Measurements from ENCODE around the gene EXOC2. TPM values are rescaled to one million over a fixed set of nuclear protein-coding genes. Genes with fewer than 3 reads are reported as not detected.
A peak's percentile ranks its signal among the peaks of the same experiment; 100 is the strongest.
"Not testable (repeated sequence)": the region's sequence is repeated elsewhere in the genome, so short reads cannot be mapped to it uniquely, and the experiment has no call there.

EXOC2 gene
- total RNA-seq, 2 experiments from 2014 or later = 31.9 to 38.9 TPM

DNA sequence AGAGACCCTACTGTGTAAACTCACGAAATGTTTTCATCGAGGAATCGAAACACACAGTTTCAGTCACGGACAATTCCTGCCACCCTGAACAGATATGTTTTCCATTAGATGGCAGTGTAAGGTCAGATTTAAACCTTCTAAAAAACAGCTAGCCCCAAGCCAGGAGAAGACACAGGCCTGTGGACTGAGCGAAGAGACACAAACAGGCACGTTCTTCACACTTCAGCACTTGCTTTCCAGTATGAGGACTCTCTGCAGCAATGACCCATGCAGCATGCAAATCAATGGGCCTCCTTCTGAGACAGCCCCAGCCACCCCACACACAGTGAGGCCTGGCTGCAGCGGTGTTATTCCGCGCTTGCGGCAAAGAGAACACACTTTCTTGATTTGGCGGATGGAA lies 68.0 kb downstream of the EXOC2 start:
- no peak overlapping the region for H3K27ac Mint-ChIP-seq
- H3K36me3 Mint-ChIP-seq (ENCODE audit: low read depth) = peaks cover 18% of the 10 kb centered on the region
- intact Hi-C loops (cut with DNase I, micrococcal nuclease) = no loop called here
- ATAC-seq (no peak), DNase-seq (no peak)
- no peaks in the 10 kb centered on the region for H3K9me3 Mint-ChIP-seq (ENCODE audit: low read depth)
- ChIA-PET POLR2A (no interaction called here), CTCF (interaction anchor here (1.0 to 1.1 kb wide), 2 partner anchors 11 to 12 kb away, joined by 3 to 4 read pairs; no protein-coding TSS in a partner anchor)
- no peaks in the 10 kb centered on the region for H3K27me3 Mint-ChIP-seq
- H3K4me3 Mint-ChIP-seq = no peak overlapping the region
- H3K4me1 Mint-ChIP-seq = peaks cover 18% of the 10 kb centered on the region

DNA sequence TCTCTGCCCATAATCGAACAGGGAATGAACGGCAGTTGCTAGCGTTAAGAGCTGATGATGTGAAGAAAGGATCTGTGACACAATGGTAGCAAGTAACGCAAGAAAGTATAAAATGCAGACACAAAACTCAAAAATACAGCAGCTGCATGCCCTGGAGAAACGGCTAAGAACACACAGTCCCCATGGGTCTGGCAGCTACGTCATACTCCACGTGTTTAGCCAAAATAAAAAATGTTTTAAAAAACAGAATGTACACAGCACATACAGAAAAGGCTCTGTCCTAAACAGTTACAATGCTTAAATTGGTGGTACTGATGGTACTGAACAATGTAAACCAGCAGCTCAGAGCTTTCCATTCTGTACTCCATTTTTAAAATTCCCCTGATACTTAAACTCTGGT lies 70.5 kb downstream of the EXOC2 start:
- no peak for ATAC-seq
- no peaks in the 10 kb centered on the region for H3K27me3 Mint-ChIP-seq
- no peaks in the 10 kb centered on the region for H3K9me3 Mint-ChIP-seq (ENCODE audit: low read depth)
- CTCF ChIA-PET = interaction anchor here (0.7 kb wide), 1 partner anchor 494 kb away, joined by 5 read pairs; no protein-coding TSS in a partner anchor
- H3K4me3 Mint-ChIP-seq = no peak overlapping the region
- DNase-seq = no peak
- intact Hi-C loops (cut with DNase I, micrococcal nuclease) = no loop called here
- POLR2A ChIA-PET = no interaction called here
- no peak overlapping the region for H3K27ac Mint-ChIP-seq
- H3K36me3 Mint-ChIP-seq (ENCODE audit: low read depth) = peaks cover 11% of the 10 kb centered on the region
- H3K4me1 Mint-ChIP-seq = peaks cover 3% of the 10 kb centered on the region

DNA sequence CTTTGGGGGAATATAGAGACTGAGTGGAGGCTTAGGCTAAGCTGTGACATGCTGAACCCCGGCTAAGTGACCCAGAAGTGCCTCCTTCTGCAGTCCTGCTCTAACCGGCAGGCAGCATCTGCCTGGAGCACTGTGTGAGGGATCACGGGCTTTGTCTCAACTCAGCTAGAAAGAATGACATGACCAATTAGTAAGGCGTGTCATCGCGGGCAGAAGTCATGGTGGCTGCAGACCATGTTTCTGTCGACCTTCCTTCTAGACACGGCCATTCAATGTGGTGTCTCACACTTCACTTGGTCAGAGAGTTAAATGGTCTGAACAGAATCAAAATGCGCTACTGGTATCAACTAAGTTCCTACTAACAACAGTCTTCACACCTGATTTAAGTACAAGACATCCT lies 71.0 kb downstream of the EXOC2 start:
- POLR2A ChIA-PET = no interaction called here
- CTCF ChIA-PET = interaction anchor here (0.7 kb wide), 1 partner anchor 494 kb away, joined by 5 read pairs; no protein-coding TSS in a partner anchor

DNA sequence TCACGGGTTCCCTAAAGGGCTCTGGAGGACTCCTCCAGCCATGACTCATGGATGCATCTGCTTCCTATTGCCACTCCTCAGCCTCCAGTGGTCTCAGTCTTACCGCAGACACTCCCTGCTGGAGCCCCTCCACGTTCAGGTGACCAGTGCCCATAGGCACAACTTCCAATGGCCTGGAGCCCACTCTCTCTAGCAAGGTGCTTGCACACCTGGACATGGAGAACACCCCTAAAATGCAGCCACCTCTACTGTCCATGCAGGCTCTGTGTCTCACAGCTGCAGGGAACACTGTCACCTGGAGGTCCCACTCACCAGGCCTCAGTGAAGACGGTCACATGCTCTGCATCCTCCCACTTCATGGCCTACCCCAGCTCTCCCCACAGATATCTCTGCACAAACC lies 72.0 kb downstream of the EXOC2 start:
- POLR2A ChIA-PET = no interaction called here
- ATAC-seq (no peak), DNase-seq (no peak)
- H3K9me3 Mint-ChIP-seq (ENCODE audit: low read depth) = no peaks in the 10 kb centered on the region
- H3K4me3 Mint-ChIP-seq = no peak overlapping the region
- no peak overlapping the region for H3K27ac Mint-ChIP-seq
- H3K36me3 Mint-ChIP-seq (ENCODE audit: low read depth) = peaks cover 13% of the 10 kb centered on the region
- intact Hi-C loops (cut with DNase I, micrococcal nuclease) = no loop called here
- no peaks in the 10 kb centered on the region for H3K27me3 Mint-ChIP-seq
- CTCF ChIA-PET = no interaction called here
- H3K4me1 Mint-ChIP-seq = no peaks in the 10 kb centered on the region

More for the DNA sequence above, 71.0 kb downstream of the EXOC2 start:
- Mint-ChIP-seq H3K27me3 (no peaks in the 10 kb centered on the region), H3K9me3 (ENCODE audit: low read depth) (no peaks in the 10 kb centered on the region), H3K4me1 (no peaks in the 10 kb centered on the region), H3K4me3 (no peak overlapping the region), H3K36me3 (ENCODE audit: low read depth) (peaks cover 11% of the 10 kb centered on the region), H3K27ac (no peak overlapping the region)
- DNase-seq (no peak), ATAC-seq (no peak)
- intact Hi-C loops (cut with DNase I, micrococcal nuclease) = no loop called here

DNA sequence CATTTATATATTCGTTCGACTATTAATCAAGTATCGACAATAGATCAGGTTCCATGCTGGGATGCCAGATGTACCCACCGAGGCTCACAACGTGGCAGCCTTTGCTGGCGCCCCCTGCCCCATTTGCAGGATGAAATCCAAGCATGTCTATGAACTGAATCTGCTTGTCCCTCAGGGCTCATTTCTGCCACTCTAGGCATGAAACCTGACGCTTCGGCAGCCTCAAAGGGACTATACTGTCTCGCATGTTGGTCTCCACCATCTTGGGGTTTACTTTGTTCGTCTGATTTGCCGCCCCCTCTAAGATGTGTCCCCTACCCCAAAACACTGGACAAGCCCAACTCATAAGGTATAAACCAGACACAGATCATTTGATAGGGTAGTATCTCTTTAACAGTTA lies 72.8 kb downstream of the EXOC2 start:
- H3K4me3 Mint-ChIP-seq = no peak overlapping the region
- no peak for DNase-seq
- POLR2A ChIA-PET = no interaction called here
- CTCF ChIA-PET = no interaction called here
- no peaks in the 10 kb centered on the region for H3K27me3 Mint-ChIP-seq
- intact Hi-C loops (cut with DNase I, micrococcal nuclease) = no loop called here
- H3K4me1 Mint-ChIP-seq = no peaks in the 10 kb centered on the region
- no peak overlapping the region for H3K27ac Mint-ChIP-seq
- no peaks in the 10 kb centered on the region for H3K9me3 Mint-ChIP-seq (ENCODE audit: low read depth)
- no peak for ATAC-seq
- H3K36me3 Mint-ChIP-seq (ENCODE audit: low read depth) = peaks cover 21% of the 10 kb centered on the region

DNA sequence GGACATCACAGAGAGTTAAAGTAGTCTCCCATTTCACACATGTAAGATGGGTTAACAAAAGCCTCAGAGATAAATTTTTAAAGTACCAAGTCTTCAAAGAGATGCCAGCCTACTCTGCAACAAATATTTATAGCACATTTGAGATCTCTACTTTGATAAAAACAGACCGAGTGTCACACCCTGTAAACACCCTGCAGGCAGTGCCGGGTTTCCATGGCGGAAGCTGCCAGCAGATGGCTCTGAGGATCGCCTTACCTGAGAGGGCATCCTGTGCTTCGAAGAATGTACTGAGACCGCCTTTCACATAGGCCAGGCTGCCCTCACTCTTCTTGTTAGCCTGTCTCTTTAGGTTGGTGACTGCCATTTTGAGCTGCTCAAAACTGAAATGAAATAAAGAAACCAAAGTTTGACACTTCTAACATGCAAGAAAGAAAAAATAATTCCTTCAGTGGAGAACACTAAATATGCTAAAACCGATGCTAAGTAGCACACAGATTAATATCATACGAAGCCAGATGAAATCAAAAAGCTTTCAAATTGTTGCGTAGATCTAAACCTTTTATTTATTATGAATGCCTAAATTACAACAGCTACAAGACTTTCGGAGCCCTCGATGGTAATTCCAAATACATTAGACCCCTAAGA lies 75.4 kb downstream of the EXOC2 start:
- H3K27me3 Mint-ChIP-seq = no peaks in the 10 kb centered on the region
- CTCF ChIA-PET = interaction anchor here (0.6 to 0.9 kb wide), 4 partner anchors 24 to 942 kb away, joined by 3 read pairs; no protein-coding TSS in a partner anchor
- H3K4me1 Mint-ChIP-seq = no peaks in the 10 kb centered on the region
- no peak overlapping the region for H3K4me3 Mint-ChIP-seq
- POLR2A ChIA-PET = interaction anchor here (0.6 kb wide), 1 partner anchor 18 kb away, joined by 3 read pairs; no protein-coding TSS in a partner anchor
- intact Hi-C loops (cut with DNase I, micrococcal nuclease) = loop anchor here in 1 of 2 experiments (5.0 kb wide), 1 partner anchor 90 kb away; no protein-coding TSS in a partner anchor
- H3K9me3 Mint-ChIP-seq (ENCODE audit: low read depth) = no peaks in the 10 kb centered on the region
- DNase-seq (peak; percentile 30), ATAC-seq (peak; percentile 30)
- peaks cover 21% of the 10 kb centered on the region for H3K36me3 Mint-ChIP-seq (ENCODE audit: low read depth)
- no peak overlapping the region for H3K27ac Mint-ChIP-seq

DNA sequence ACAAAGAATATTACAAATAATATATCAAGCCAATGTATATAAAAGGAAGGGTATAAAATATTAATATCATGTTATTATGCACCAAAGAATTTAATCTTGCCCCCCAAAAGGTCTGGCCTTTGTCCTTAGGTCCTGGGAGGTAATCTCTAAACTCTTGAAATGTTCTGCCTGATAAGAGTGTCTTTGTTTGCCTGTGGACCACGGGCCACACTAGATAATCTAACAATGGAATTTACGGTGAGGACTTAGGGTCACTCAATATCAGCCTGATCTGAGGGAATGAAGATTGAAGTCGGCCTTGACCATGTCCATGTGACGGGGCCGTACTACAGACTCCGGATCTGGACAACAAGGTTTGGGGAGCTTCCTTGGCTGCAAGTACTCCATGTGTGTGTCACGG lies 79.0 kb downstream of the EXOC2 start:
- peaks cover 11% of the 10 kb centered on the region for H3K4me1 Mint-ChIP-seq
- H3K27me3 Mint-ChIP-seq = no peaks in the 10 kb centered on the region
- ATAC-seq (no peak), DNase-seq (no peak)
- ChIA-PET POLR2A (no interaction called here), CTCF (interaction anchor here (0.6 to 1.7 kb wide), 3 partner anchors 17 to 824 kb away, joined by 3 to 7 read pairs (median 3); no protein-coding TSS in a partner anchor)
- no peak overlapping the region for H3K4me3 Mint-ChIP-seq
- H3K9me3 Mint-ChIP-seq (ENCODE audit: low read depth) = no peaks in the 10 kb centered on the region
- no peak overlapping the region for H3K27ac Mint-ChIP-seq
- intact Hi-C loops (cut with DNase I, micrococcal nuclease) = no loop called here
- peaks cover 18% of the 10 kb centered on the region for H3K36me3 Mint-ChIP-seq (ENCODE audit: low read depth)

DNA sequence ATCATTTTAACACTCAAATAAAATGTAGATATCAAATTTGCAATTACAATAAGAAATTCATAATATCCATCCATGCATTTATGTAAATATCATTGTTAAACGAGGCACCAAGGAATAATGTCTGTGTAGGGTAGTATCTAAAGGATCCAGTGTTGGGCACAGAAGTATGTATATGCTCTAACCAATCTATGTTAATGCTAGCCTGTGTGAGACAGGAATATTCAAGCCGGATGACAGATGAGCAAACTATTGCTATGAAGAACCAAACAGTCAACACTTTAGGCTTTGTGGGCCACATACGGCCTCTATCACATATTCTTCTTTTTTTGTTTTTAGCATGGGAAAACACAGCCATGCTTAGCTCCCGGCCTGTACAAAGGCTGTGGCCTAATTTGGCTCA lies 81.0 kb downstream of the EXOC2 start:
- CTCF ChIA-PET = no interaction called here
- no peaks in the 10 kb centered on the region for H3K9me3 Mint-ChIP-seq (ENCODE audit: low read depth)
- intact Hi-C loops (cut with DNase I, micrococcal nuclease) = no loop called here
- POLR2A ChIA-PET = no interaction called here
- no peak for DNase-seq
- peaks cover 11% of the 10 kb centered on the region for H3K4me1 Mint-ChIP-seq
- no peak overlapping the region for H3K4me3 Mint-ChIP-seq
- H3K27me3 Mint-ChIP-seq = no peaks in the 10 kb centered on the region
- no peak overlapping the region for H3K27ac Mint-ChIP-seq
- H3K36me3 Mint-ChIP-seq (ENCODE audit: low read depth) = peaks cover 27% of the 10 kb centered on the region
- no peak for ATAC-seq

DNA sequence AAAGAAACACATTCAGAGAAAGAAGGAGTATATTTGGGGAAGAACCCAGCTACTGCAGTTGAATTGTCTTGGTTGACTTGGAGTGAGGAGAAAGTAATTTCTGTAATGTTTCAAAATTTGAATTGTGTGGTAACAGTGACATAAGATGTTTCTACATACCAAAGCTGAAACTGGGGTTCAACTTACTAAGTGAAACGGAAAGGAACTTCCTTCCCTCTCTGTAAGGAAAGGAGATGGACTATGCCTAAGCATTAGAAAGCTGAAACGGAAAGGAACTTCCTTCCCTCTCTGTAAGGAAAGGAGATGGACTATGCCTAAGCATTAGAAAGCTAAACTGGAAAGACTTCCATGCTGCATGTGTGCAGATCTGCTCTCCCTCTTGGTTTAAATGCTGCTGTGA lies 82.1 kb downstream of the EXOC2 start:
- Mint-ChIP-seq H3K9me3 (ENCODE audit: low read depth) (no peaks in the 10 kb centered on the region), H3K27me3 (no peaks in the 10 kb centered on the region), H3K36me3 (ENCODE audit: low read depth) (peaks cover 33% of the 10 kb centered on the region), H3K4me3 (no peak overlapping the region), H3K4me1 (peaks cover 11% of the 10 kb centered on the region), H3K27ac (no peak overlapping the region)
- CTCF ChIA-PET = no interaction called here
- ATAC-seq (peak; percentile 33), DNase-seq (no peak)
- intact Hi-C loops (cut with DNase I, micrococcal nuclease) = no loop called here
- POLR2A ChIA-PET = interaction anchor here (0.7 kb wide), 1 partner anchor 78 kb away, joined by 3 read pairs; no protein-coding TSS in a partner anchor

DNA sequence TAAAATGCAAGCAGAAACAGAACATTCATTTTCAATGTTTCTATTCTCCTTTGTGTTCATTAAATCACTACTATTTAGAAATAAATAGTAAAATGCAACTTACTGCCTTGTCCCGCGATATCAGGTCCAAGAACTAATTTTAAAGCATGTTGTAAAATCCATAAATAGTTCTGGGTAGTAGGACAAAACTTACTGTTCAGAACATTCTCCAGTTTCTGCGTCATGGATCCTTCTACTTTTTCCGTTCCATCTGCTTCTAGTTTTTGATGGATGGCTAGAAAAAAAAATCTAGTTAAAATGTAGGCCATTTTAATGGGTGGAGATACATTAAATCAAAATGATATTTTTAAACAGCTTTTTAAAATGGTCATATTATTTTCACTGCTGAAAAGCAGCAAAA lies 83.0 kb downstream of the EXOC2 start:
- H3K27ac Mint-ChIP-seq = no peak overlapping the region
- H3K4me1 Mint-ChIP-seq = peaks cover 11% of the 10 kb centered on the region
- no peaks in the 10 kb centered on the region for H3K27me3 Mint-ChIP-seq
- no peak overlapping the region for H3K4me3 Mint-ChIP-seq
- DNase-seq (no peak), ATAC-seq (no peak)
- no peaks in the 10 kb centered on the region for H3K9me3 Mint-ChIP-seq (ENCODE audit: low read depth)
- POLR2A ChIA-PET = interaction anchor here (0.7 kb wide), 1 partner anchor 289 kb away, joined by 3 read pairs; no protein-coding TSS in a partner anchor
- intact Hi-C loops (cut with DNase I, micrococcal nuclease) = no loop called here
- H3K36me3 Mint-ChIP-seq (ENCODE audit: low read depth) = peaks cover 28% of the 10 kb centered on the region
- CTCF ChIA-PET = no interaction called here

DNA sequence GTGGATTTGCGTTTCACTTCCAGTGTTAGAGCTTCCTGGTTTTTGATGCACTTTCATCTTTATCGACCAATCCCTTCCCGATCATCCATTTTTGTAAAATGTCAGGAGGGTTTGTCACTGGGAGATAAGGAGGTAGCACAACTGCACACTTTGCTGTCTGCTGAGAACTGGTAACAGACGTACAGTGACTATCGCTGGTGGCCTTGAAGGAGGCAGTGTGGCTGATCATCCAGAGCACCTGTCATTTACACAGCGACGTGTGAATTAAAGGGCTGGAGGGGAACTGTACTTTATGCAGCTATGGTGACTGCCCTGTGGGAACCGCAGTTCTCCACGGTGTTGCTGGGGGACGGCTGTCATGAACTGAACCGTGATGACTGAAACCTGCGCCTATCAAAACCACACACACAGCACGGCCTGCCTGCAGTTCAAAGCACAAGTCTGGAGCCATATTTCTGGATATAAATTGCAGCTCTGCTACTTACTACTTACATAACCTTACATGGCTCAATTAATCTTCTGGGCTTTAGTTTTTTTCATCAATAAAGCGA lies 86.0 kb downstream of the EXOC2 start:
- no peak overlapping the region for H3K27ac Mint-ChIP-seq
- no peak for ATAC-seq
- intact Hi-C loops (cut with DNase I, micrococcal nuclease) = no loop called here
- no peaks in the 10 kb centered on the region for H3K9me3 Mint-ChIP-seq (ENCODE audit: low read depth)
- POLR2A ChIA-PET = no interaction called here
- H3K36me3 Mint-ChIP-seq (ENCODE audit: low read depth) = peaks cover 29% of the 10 kb centered on the region
- no peak for DNase-seq
- peaks cover 11% of the 10 kb centered on the region for H3K4me1 Mint-ChIP-seq
- H3K27me3 Mint-ChIP-seq = no peaks in the 10 kb centered on the region
- no peak overlapping the region for H3K4me3 Mint-ChIP-seq
- CTCF ChIA-PET = interaction anchor here (0.9 to 1.7 kb wide), 4 partner anchors 10 to 134 kb away, joined by 3 to 6 read pairs (median 6); no protein-coding TSS in a partner anchor

DNA sequence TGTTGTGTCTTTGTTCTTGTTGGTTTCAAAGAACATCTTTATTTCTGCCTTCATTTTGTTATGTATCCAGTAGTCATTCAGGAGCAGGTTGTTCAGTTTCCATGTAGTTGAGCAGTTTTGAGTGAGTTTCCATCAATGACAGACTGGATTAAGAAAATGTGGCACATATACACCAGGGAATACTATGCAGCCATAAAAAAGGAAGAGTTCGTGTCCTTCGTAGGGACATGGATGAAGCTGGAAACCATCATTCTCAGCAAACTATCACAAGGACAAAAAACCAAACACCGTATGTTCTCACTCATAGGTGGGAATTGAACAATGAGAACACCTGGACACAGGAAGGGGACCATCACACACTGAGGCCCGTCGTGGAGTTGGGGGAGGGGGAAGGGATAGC lies 87.0 kb downstream of the EXOC2 start:
- DNase-seq; CTCF ChIA-PET; H3K9me3 Mint-ChIP-seq (ENCODE audit: low read depth); H3K4me3 Mint-ChIP-seq; ATAC-seq; H3K27ac Mint-ChIP-seq; H3K4me1 Mint-ChIP-seq; intact Hi-C loops (cut with DNase I, micrococcal nuclease); POLR2A ChIA-PET; H3K27me3 Mint-ChIP-seq: not testable (repeated sequence)
- peaks cover 29% of the 10 kb centered on the region for H3K36me3 Mint-ChIP-seq (ENCODE audit: low read depth)

Measured in activated CD4-positive, alpha-beta T cell treated with anti-CD3 and anti-CD28 coated beads for 36 hours (primary cell).